Effector CD8-positive, alpha-beta T cell (primary cell): ENCODE results near the gene PC.
"Not testable (repeated sequence)": the region's sequence is repeated elsewhere in the genome, so short reads cannot be mapped to it uniquely, and the experiment has no call there.

Source experiments
- DNase-seq: peaks from one replicate; lab custom pipeline; 2025; lab: John Stamatoyannopoulos, UW

The PC gene

DNA sequence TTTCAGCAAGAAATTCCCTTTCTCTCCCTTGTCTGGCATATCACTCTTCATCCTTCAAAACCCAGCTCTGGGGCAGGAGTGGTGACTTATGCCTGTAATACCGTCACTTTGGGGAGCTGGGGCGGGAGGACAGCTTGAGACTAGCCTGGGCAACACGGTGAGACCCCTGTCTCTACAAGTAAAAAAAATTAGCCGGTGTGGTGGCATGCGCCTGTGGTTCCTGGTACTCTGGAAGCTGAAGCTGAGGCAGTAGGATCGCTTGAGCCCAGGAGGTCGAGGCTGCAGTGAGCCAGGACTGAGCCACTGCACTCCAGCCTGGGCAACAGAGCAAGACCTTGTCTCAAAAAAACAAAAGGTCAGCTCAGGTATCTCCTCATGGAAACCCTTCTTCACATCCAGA, 116.3 kb downstream of the PC start:
- no peak for DNase-seq

- DNase-seq: no peak
These were observed 117.7 kb downstream of the PC start for GRCh38 chr11:66840317-66841091.

DNA sequence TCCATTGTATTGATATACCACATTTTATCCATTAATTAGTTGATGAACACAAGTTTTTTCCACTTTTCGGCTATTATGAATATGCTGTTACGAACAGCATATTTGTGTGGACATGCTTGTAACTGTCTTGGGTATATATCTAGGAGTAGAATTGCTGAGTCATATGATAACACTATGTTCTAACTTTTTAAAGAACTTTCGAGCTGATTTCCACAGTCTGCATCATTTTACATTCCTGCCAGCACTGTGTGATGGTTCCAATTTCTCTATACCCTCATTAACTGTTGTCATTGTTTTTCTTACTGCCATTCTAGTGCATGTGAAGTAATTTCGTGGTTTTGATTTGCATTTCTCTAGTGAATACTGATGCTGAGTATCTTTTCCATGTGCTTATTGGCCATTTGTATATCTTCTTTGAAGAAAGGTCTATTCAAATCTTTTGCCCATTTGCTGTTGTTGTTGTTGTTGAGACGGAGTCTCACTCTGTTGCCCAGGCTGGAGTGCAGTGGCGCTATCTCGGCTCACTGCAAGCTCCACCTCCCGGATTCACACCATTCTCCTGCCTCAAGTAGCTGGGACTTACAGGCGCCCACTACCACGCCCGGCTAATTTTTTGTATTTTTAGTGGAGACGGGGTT, 122.3 kb downstream of the PC start:
- DNase-seq: no peak

DNA sequence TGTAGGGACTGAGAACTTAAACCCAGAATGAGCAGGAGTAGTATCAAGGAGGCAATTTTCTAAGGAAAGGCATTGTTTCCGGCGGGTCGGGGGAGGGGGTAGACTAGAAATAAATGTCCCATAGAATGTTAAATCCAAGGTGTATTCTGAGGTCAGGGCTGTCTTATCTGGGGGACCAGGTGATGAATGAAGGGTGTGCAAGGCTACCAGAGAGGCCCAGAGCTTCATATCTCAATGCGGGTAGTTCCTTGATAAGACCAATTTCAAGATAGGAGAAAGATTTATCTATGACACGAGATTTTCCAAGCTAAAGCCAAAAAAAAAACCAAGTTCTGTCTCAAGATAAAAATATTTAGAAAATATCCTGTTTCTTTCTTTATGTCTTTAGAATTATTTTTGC, 123.2 kb downstream of the PC start:
- DNase-seq: no peak

GRCh38 chr11:66834539-66834845, 123.7 kb downstream of the PC start:
- DNase-seq: no peak

DNA sequence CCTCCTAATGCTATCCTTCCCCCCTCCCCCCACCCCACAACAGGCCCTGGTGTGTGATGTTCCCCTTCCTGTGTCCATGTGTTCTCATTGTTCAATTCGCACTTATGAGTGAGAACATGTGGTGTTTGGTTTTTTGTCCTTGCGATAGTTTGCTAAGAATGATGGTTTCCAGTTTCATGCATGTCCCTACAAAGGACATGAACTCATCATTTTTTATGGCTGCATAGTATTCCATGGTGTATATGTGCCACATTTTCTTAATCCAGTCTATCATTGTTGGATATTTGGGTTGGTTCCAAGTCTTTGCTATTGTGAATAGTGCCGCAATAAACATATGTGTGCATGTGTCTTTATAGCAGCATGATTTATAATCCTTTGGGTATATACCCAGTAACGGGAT, 133.6 kb downstream of the PC start:
- DNase-seq: not testable (repeated sequence)

- DNase-seq: no peak
These were observed 134.5 kb downstream of the PC start for GRCh38 chr11:66823700-66824099.

DNA sequence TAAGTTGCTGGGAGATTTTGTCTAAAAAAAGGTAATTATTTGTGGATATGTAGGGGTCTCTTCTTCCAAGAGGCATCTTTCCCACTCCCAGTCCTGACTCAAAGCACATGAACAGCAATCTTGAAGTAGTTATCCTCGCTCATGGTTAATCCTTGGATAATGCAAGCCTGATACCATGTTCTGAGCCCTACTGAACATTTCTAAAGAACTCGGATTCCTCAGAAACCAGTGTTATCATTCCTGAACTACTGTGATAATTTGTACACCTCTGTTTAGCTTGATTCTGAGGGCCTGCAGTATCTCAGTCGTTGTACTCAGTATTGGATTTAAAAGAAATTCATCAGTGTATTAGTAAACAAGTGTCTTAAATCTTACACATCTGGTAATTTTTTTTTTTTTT, 137.3 kb downstream of the PC start:
- DNase-seq: no peak

GRCh38 chr11:66820381-66820780, 137.8 kb downstream of the PC start:
- no peak for DNase-seq

GRCh38 chr11:66818231-66818955, 139.8 kb downstream of the PC start:
- no peak for DNase-seq

GRCh38 chr11:66815646-66816045, 142.5 kb downstream of the PC start:
- DNase-seq: no peak

- DNase-seq: no peak
These were observed 143.5 kb downstream of the PC start for GRCh38 chr11:66814678-66815077.

- no peak for DNase-seq
These were observed 147.5 kb downstream of the PC start for GRCh38 chr11:66810576-66811185.

DNA sequence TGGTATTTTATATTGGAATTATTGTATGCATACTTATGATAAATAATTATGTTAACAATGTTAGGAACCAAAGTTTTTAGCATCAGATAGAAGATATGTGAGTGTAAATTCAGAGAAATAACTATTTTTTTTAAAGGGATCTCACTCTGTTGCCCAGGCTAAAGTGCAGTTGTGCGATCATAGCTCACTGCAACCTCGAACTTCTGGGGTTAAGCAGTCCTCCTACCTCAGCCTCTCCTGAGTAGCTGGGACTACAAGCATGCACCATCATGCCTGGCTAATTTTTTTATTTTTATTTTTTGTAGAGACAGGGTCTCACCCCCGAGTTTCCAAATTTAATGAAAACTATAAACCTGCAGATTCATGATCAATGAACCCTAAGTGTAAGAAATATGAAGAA, 148.6 kb downstream of the PC start:
- no peak for DNase-seq

- DNase-seq: no peak
These were observed 157.3 kb downstream of the PC start for GRCh38 chr11:66800720-66801428.

GRCh38 chr11:66799815-66800214, 158.4 kb downstream of the PC start:
- not testable (repeated sequence) for DNase-seq
